T-helper 2 cell treated with Interferon-gamma antibody and Interleukin-4, amounts not matched to agents 5 μg/mL and 100 μg/mL, for 36 hours (primary cell): ENCODE results near the gene POPDC3.
A peak's percentile ranks its signal among the peaks of the same experiment; 100 is the strongest.
"Not testable (repeated sequence)": the region's sequence is repeated elsewhere in the genome, so short reads cannot be mapped to it uniquely, and the experiment has no call there.

Experiments used
- DNase-seq: peaks from one replicate; pipeline ENCODE4 v3.0.0; 2021; ENCODE audit warnings: low spot score
- H3K27ac Mint-ChIP-seq: one replicate; pipeline ENCODE4 v1.8.0; 2021; ENCODE audit warnings: mild to moderate bottlenecking, mixed read lengths
- H3K27me3 Mint-ChIP-seq: one replicate; pipeline ENCODE4 v1.8.0; 2021; ENCODE audit warnings: low read depth, mixed read lengths
- H3K36me3 Mint-ChIP-seq: one replicate; pipeline ENCODE4 v1.8.0; 2021; ENCODE audit warnings: low read depth, mixed read lengths
- H3K4me1 Mint-ChIP-seq: one replicate; pipeline ENCODE4 v1.8.0; 2021; ENCODE audit warnings: low read depth, mixed read lengths
- H3K4me3 Mint-ChIP-seq: one replicate; pipeline ENCODE4 v1.8.0; 2022; ENCODE audit warnings: mild to moderate bottlenecking, moderate library complexity, mixed read lengths
- H3K9me3 Mint-ChIP-seq: one replicate; pipeline ENCODE4 v1.8.0; 2021; ENCODE audit warnings: mixed read lengths

Gene POPDC3

GRCh38 chr6:105189026-105189820, 9.4 kb upstream of the POPDC3 start:
- H3K36me3 Mint-ChIP-seq: no peaks in the 10 kb centered on the region
- H3K4me1 Mint-ChIP-seq: no peaks in the 10 kb centered on the region
- no peak overlapping the region for H3K4me3 Mint-ChIP-seq
- no peaks in the 10 kb centered on the region for H3K9me3 Mint-ChIP-seq
- DNase-seq: no peak
- H3K27ac Mint-ChIP-seq: no peak overlapping the region
- peaks cover 13% of the 10 kb centered on the region for H3K27me3 Mint-ChIP-seq

DNA sequence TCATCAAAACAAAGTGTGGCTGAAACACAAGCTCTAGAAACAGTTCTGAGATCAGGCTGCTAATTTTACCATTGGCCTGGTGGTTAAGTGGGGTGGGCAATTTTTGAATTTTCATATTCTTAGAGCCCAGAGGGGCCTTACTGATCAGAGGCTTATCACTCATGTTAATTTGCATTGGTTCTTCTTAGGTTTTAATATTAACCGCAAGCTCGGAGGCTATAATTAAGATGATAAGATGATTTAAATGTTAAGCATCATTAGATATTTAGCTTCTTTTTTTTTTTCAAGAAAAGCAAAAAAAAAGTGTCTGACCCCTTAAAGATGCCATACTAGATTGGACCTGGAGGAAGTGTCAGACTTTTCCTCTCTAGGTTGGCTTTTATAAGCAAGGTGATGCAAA, 8.4 kb upstream of the POPDC3 start:
- Mint-ChIP-seq H3K36me3 (no peaks in the 10 kb centered on the region), H3K4me3 (no peak overlapping the region), H3K4me1 (no peaks in the 10 kb centered on the region), H3K27ac (no peak overlapping the region), H3K9me3 (no peaks in the 10 kb centered on the region), H3K27me3 (peaks cover 15% of the 10 kb centered on the region)
- no peak for DNase-seq

DNA sequence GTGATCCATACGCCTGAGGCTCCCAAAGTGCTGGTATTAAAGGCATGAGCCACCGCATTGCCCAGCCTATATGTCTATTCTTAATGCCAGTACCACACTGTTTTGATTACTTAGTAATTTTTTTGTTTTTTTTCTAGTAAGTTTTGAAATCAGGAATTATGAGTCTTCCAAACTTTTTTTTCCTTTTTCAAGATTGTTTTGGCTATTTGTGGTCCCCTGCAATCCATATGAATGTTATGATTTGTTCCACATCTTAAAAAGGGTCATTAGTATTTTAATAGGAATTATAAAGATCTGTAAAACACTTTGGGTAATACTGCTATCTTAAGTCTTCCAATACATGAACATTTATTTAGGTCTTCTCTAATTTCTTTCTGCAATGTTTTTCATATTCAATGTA, 6.8 kb upstream of the POPDC3 start:
- no peaks in the 10 kb centered on the region for H3K4me1 Mint-ChIP-seq
- H3K9me3 Mint-ChIP-seq: no peaks in the 10 kb centered on the region
- H3K27me3 Mint-ChIP-seq: peaks cover 29% of the 10 kb centered on the region
- no peak for DNase-seq
- no peaks in the 10 kb centered on the region for H3K36me3 Mint-ChIP-seq
- H3K27ac Mint-ChIP-seq: no peak overlapping the region
- no peak overlapping the region for H3K4me3 Mint-ChIP-seq

DNA sequence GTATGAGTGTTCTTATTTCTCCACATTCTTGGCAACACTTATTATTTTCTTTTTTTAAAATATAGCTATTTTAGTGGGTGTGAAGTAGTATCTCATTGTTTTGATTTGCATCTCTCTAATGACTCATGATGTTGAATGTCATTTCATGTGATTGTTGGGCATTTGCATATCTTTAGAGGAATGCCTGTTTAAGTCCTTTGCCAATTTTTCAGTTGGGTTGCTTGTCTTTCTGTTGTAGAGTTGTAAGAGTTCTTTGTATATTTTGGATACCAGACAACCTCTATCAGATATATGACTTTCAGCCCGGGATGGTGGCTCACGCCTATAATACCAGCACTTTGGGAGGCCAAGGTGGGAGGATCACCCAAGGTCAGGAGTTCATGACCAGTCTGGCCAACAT, 5.1 kb upstream of the POPDC3 start:
- Mint-ChIP-seq H3K4me3 (no peak overlapping the region), H3K27ac (no peak overlapping the region), H3K4me1 (peaks cover 3% of the 10 kb centered on the region), H3K9me3 (no peaks in the 10 kb centered on the region), H3K27me3 (peaks cover 44% of the 10 kb centered on the region), H3K36me3 (no peaks in the 10 kb centered on the region)
- DNase-seq: no peak

- Mint-ChIP-seq H3K36me3 (no peaks in the 10 kb centered on the region), H3K27ac (no peak overlapping the region), H3K9me3 (no peaks in the 10 kb centered on the region), H3K27me3 (peaks cover 62% of the 10 kb centered on the region), H3K4me3 (no peak overlapping the region), H3K4me1 (peaks cover 3% of the 10 kb centered on the region)
- no peak for DNase-seq
Measured at GRCh38 chr6:105181981-105182515, 2.2 kb upstream of the POPDC3 start.

GRCh38 chr6:105178636-105179035, 1.2 kb downstream of the POPDC3 start:
- no peaks in the 10 kb centered on the region for H3K9me3 Mint-ChIP-seq
- peak overlapping the region; percentile 36 for H3K4me3 Mint-ChIP-seq
- H3K27ac Mint-ChIP-seq: no peak overlapping the region
- DNase-seq: no peak
- H3K4me1 Mint-ChIP-seq: peaks cover 3% of the 10 kb centered on the region
- no peaks in the 10 kb centered on the region for H3K36me3 Mint-ChIP-seq
- peaks cover 60% of the 10 kb centered on the region for H3K27me3 Mint-ChIP-seq

DNA sequence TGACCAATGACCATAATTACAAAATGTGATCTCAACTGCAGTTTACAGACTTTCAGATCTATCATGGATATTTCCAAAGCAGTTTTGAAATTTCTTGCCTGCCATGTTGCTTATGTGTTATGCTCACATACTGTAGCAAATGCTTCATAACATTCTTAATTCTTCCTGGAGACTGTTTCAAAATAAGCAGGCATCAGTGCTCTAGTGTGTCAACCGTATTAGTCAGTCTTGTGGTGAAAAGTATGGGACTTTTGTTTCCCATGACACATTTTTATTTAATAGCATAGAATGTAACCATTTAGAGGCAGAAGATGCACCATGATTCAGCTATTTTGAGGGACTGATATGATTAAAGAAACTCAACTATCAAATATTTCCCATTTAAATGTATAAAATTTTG, 1.7 kb downstream of the POPDC3 start:
- Mint-ChIP-seq H3K9me3 (no peaks in the 10 kb centered on the region), H3K36me3 (no peaks in the 10 kb centered on the region), H3K4me1 (peaks cover 3% of the 10 kb centered on the region), H3K4me3 (no peak overlapping the region), H3K27me3 (peaks cover 60% of the 10 kb centered on the region), H3K27ac (no peak overlapping the region)
- DNase-seq: no peak

DNA sequence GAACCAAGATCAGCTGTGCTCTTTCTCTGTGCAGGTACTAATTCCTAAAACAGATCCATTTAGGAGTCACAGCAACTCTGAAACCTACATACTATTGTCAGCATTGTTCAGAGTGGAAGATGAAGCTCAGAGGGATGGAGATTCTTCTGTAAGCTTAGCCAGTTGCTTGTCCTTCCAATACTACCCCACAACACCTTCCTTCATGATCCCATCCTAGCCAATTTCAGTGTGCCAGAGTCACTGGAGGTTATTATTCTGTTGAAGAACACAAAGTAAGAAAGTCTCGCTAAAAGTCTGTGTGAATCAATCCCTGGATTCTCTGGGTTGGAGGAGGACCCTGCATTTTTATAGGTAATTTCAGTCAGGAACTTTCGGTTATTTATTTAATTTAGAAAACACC, 2.3 kb downstream of the POPDC3 start:
- H3K36me3 Mint-ChIP-seq: no peaks in the 10 kb centered on the region
- H3K27me3 Mint-ChIP-seq: peaks cover 55% of the 10 kb centered on the region
- no peaks in the 10 kb centered on the region for H3K9me3 Mint-ChIP-seq
- H3K4me1 Mint-ChIP-seq: peaks cover 3% of the 10 kb centered on the region
- H3K4me3 Mint-ChIP-seq: no peak overlapping the region
- H3K27ac Mint-ChIP-seq: no peak overlapping the region
- DNase-seq: no peak

DNA sequence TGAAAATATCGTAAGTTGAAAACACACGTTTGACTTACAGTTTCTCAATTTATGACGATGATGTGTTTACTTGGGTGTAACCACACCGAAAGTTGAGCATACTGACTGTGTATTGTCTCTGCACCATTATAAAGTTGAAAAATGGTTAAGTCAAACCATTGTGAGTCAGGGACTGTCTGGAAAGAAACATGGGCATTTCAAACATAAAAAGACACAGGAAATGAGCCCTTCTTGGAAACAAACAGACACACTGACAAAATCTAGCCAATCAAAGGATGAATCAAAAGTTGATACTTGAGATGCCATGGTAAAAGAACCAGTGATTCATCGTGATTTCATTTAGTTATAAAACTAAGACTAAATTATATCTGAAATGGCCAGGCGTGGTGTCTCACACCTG, 5.3 kb downstream of the POPDC3 start:
- DNase-seq: no peak
- H3K4me1 Mint-ChIP-seq: no peaks in the 10 kb centered on the region
- no peak overlapping the region for H3K27ac Mint-ChIP-seq
- H3K9me3 Mint-ChIP-seq: no peaks in the 10 kb centered on the region
- H3K36me3 Mint-ChIP-seq: no peaks in the 10 kb centered on the region
- H3K4me3 Mint-ChIP-seq: no peak overlapping the region
- peaks cover 45% of the 10 kb centered on the region for H3K27me3 Mint-ChIP-seq

DNA sequence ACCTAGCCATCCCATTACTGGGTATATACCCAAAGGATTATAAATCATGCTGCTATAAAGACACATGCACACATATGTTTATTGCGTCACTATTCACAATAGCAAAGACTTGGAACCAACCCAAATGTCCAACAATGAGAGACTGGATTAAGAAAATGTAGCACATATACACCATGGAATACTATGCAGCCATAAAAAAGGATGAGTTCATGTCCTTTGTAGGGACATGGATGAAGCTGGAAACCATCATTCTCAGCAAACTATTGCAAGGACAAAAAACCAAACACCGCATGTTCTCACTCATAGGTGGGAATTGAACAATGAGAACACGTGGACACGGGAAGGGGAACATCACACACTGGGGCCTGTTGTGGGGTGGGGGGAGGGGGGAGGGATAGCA, 7.3 kb downstream of the POPDC3 start:
- H3K27ac Mint-ChIP-seq, H3K4me1 Mint-ChIP-seq, H3K36me3 Mint-ChIP-seq, H3K9me3 Mint-ChIP-seq, DNase-seq, H3K4me3 Mint-ChIP-seq: not testable (repeated sequence)
- H3K27me3 Mint-ChIP-seq: peaks cover 36% of the 10 kb centered on the region

DNA sequence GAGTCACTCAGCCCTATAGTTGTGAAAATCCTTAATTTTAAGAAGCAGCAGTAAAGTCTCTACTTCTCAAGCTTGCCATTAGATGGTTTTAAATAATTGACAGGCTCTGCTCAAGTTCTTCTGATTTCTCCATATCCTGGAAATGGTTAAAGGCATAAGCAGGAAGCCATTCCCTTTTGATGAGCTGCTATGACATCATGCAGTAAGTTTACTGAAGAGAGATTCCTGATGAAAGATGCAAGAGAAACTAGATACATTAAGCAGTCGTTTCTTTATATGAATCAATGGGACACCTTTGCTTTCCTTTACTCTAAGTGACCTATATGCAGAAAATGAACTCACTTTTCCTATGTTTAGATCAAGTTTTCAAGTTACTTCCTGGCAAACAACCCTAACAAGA, 9.8 kb downstream of the POPDC3 start:
- no peak overlapping the region for H3K4me3 Mint-ChIP-seq
- H3K36me3 Mint-ChIP-seq: no peaks in the 10 kb centered on the region
- H3K4me1 Mint-ChIP-seq: no peaks in the 10 kb centered on the region
- DNase-seq: no peak
- H3K27me3 Mint-ChIP-seq: peaks cover 36% of the 10 kb centered on the region
- H3K27ac Mint-ChIP-seq: no peak overlapping the region
- H3K9me3 Mint-ChIP-seq: no peaks in the 10 kb centered on the region

GRCh38 chr6:105167914-105168313, 11.9 kb downstream of the POPDC3 start:
- Mint-ChIP-seq H3K4me1 (no peaks in the 10 kb centered on the region), H3K4me3 (no peak overlapping the region), H3K27ac (no peak overlapping the region), H3K27me3 (peaks cover 41% of the 10 kb centered on the region), H3K9me3 (no peaks in the 10 kb centered on the region), H3K36me3 (no peaks in the 10 kb centered on the region)
- DNase-seq: no peak

DNA sequence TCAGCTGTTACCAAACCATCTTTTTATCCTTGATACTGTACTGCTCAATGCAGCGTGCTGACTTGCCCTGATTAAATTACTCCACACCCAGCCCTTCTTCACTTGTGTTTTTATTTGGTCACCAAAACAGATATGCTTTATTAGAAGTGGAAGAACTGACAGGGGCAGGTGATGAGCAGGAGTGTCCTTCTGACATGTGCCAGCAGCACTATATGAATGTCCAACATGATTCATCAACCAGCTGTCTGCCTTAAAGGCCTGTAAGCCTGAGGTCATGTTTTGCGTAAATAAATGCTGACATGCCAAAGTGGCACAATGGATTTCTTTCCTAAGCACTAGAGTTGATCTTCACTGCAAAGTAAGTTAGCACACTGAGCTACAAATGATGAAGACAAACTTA, 15.4 kb downstream of the POPDC3 start:
- H3K27me3 Mint-ChIP-seq: peaks cover 33% of the 10 kb centered on the region
- H3K9me3 Mint-ChIP-seq: no peaks in the 10 kb centered on the region
- no peak overlapping the region for H3K27ac Mint-ChIP-seq
- no peaks in the 10 kb centered on the region for H3K4me1 Mint-ChIP-seq
- no peak overlapping the region for H3K4me3 Mint-ChIP-seq
- DNase-seq: no peak
- H3K36me3 Mint-ChIP-seq: no peaks in the 10 kb centered on the region

- H3K36me3 Mint-ChIP-seq: no peaks in the 10 kb centered on the region
Measured at GRCh38 chr6:105163183-105163582, 16.6 kb downstream of the POPDC3 start.

DNA sequence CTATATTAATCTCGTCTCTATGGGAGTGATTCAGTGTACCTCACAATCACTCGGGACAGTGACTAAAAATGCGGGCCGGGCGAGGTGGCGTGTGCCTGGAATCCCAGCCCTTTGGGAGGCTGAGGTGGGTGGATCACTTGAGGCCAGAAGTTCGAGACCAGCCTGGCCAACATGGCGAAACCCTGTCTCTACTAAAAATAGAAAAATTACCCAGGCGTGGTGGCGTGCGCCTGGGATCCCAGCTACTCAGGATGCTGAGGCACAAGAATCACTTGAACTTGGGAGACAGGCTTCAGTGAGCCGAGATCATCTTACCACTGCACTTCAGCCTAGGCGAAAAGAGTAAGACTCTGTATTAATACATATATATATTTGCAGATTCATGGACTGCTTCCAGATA, 17.4 kb downstream of the POPDC3 start:
- Mint-ChIP-seq H3K27me3 (peaks cover 26% of the 10 kb centered on the region), H3K4me3 (no peak overlapping the region), H3K4me1 (no peaks in the 10 kb centered on the region), H3K9me3 (no peaks in the 10 kb centered on the region), H3K36me3 (no peaks in the 10 kb centered on the region), H3K27ac (no peak overlapping the region)
- DNase-seq: no peak

More at GRCh38 chr6:105163183-105163582, 16.6 kb downstream of the POPDC3 start:
- H3K27me3 Mint-ChIP-seq: peaks cover 27% of the 10 kb centered on the region
- DNase-seq: no peak
- no peak overlapping the region for H3K27ac Mint-ChIP-seq
- H3K4me3 Mint-ChIP-seq: no peak overlapping the region
- no peaks in the 10 kb centered on the region for H3K9me3 Mint-ChIP-seq
- H3K4me1 Mint-ChIP-seq: no peaks in the 10 kb centered on the region
